ENCODE measurements around the gene MIPOL1. TPM values are rescaled to one million over a fixed set of nuclear protein-coding genes. Genes with fewer than 3 reads are reported as not detected.
A peak's percentile ranks its signal among the peaks of the same experiment; 100 is the strongest.

MIPOL1 gene
- total RNA-seq, 1 experiment from 2014 or later = 13.1 TPM

DNA sequence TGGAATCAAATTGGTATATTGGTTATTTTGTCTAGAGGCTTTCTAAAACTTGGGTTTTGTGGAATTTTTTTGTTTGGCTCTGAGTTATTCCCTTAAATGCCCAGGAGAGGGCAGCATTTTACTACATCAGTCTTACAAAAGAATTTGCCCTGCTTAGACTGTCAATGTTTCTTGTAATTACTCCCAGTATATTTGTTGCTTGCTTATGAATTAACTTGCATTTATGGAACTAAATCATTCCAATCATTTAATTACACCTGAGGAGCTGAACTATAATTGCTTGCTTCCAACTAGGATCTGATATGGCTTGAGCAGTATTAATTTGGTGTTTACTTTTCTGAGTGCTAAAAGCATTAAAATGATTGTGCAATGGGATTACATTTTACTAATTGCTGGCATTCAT lies 48.7 kb downstream of the MIPOL1 start:
- Histone ChIP-seq H3K9me2 (ENCODE audit: insufficient read depth) (no peaks in the 10 kb centered on the region), H3K9me3 (ENCODE audit: insufficient read depth, low read depth) (no peaks in the 10 kb centered on the region), H4K20me1 (ENCODE audit: insufficient read depth) (no peaks in the 10 kb centered on the region), H3K27me3 (ENCODE audit: insufficient read depth, low read depth) (no peaks in the 10 kb centered on the region), H2AFZ (no peak overlapping the region), H3K4me1 (replicated peaks; ENCODE audit: insufficient read depth) (peaks cover 5% of the 10 kb centered on the region), H3K4me3 (no peak overlapping the region), H3F3A (ENCODE audit: insufficient read depth, low read depth) (no peaks in the 10 kb centered on the region), H3K27ac (no peak overlapping the region), H3K79me2 (ENCODE audit: low read depth) (peaks cover 4% of the 10 kb centered on the region; the same call in 1 of the 2 replicates), H3K4me2 (peak overlapping the region; percentile 32; the same call in 1 of the 2 replicates), H3K36me3 (ENCODE audit: low read depth) (no peaks in the 10 kb centered on the region)
- intact Hi-C loops (cut with micrococcal nuclease; ENCODE audit: unreplicated experiment) = loop anchor here (1.0 to 10.0 kb wide), 4 partner anchors 348 to 1628 kb away; no protein-coding TSS in a partner anchor
- TF ChIP-seq, protein P1, sequence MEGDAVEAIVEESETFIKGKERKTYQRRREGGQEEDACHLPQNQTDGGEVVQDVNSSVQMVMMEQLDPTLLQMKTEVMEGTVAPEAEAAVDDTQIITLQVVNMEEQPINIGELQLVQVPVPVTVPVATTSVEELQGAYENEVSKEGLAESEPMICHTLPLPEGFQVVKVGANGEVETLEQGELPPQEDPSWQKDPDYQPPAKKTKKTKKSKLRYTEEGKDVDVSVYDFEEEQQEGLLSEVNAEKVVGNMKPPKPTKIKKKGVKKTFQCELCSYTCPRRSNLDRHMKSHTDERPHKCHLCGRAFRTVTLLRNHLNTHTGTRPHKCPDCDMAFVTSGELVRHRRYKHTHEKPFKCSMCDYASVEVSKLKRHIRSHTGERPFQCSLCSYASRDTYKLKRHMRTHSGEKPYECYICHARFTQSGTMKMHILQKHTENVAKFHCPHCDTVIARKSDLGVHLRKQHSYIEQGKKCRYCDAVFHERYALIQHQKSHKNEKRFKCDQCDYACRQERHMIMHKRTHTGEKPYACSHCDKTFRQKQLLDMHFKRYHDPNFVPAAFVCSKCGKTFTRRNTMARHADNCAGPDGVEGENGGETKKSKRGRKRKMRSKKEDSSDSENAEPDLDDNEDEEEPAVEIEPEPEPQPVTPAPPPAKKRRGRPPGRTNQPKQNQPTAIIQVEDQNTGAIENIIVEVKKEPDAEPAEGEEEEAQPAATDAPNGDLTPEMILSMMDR (conservative IDR thresholded peaks at IDR 0.05) = peak; percentile 85
- TF ChIP-seq EZH2 (IDR thresholded peaks at IDR 0.05; ENCODE audit: low read depth) = no peak
- CTCF ChIA-PET = no interaction called here
- BruUV-seq (replicated peaks) = no TSS peak
- POLR2A ChIA-PET (ENCODE audit: unreplicated experiment) = no interaction called here
- peak in 1 of 2 experiments; percentile 59 for DNase-seq

DNA sequence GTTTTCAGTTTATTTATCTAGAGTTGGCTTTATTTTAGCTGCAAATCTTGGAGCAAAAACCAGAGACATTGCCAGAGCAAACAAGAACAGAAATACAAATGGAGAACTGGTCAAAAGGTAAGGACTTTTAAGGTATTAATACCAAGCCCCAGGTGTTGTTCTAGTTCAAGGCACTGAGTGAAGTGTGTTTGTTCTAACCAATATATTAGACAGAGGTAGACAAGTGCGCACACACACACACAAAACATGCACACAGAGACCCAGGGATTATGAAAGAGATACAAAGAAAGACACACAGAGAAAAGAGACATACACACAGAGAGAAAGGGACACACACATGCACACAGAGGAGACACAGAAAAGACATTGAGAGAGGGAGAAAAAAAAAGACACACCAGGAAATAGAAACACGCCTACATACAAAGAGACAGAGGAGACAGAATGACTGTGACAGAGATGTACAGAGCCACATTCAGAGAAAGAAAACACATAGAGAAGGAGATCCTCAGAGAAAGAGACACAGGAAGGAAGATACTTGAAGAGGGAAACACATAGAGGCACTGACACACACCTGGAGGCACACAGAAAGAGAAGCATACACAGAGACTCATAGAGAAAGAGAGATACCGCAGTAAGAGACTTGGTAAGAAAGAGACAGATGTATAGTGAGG lies 50.2 kb downstream of the MIPOL1 start:
- Histone ChIP-seq H2AFZ (no peak overlapping the region), H4K20me1 (ENCODE audit: insufficient read depth) (no peaks in the 10 kb centered on the region), H3K9me3 (ENCODE audit: insufficient read depth, low read depth) (no peaks in the 10 kb centered on the region), H3K36me3 (ENCODE audit: low read depth) (no peaks in the 10 kb centered on the region), H3F3A (ENCODE audit: insufficient read depth, low read depth) (no peaks in the 10 kb centered on the region), H3K4me2 (no peak overlapping the region), H3K4me3 (no peak overlapping the region), H3K79me2 (ENCODE audit: low read depth) (peaks cover 4% of the 10 kb centered on the region; the same call in 1 of the 2 replicates), H3K9me2 (ENCODE audit: insufficient read depth) (no peaks in the 10 kb centered on the region), H3K27me3 (ENCODE audit: insufficient read depth, low read depth) (no peaks in the 10 kb centered on the region), H3K4me1 (replicated peaks; ENCODE audit: insufficient read depth) (peaks cover 5% of the 10 kb centered on the region), H3K27ac (no peak overlapping the region)
- intact Hi-C loops (cut with micrococcal nuclease; ENCODE audit: unreplicated experiment) = loop anchor here (10.0 kb wide), 2 partner anchors 467 to 1627 kb away; no protein-coding TSS in a partner anchor
- POLR2A ChIA-PET (ENCODE audit: unreplicated experiment) = no interaction called here
- CTCF ChIA-PET = no interaction called here
- no peak for DNase-seq
- no peak for TF ChIP-seq EZH2 (IDR thresholded peaks at IDR 0.05; ENCODE audit: low read depth)
- TF ChIP-seq, protein P1 (conservative IDR thresholded peaks at IDR 0.05) = no peak
- BruUV-seq (replicated peaks) = no TSS peak

DNA sequence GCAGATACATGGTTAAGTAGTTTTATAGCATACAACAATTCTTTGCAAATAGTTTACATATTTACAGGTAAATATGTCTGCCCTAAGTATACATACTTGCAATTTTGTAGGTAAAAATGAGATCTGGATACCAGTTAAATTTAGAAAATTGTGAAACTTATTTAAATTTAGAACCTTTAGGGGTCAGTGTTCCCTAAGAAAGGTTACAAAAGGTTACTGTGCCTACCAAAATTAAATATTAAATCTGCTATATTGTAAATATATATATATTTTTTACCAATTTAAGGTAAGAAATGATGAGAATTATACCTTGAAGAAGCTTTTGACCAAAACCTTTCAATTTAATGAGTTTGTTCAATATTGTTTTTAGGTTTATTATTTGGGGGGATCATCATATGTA lies 54.0 kb downstream of the MIPOL1 start:
- H3F3A ChIP-seq (ENCODE audit: insufficient read depth, low read depth) = no peaks in the 10 kb centered on the region
- no peaks in the 10 kb centered on the region for H3K9me2 ChIP-seq (ENCODE audit: insufficient read depth)
- H4K20me1 ChIP-seq (ENCODE audit: insufficient read depth) = no peaks in the 10 kb centered on the region
- no peaks in the 10 kb centered on the region for H3K79me2 ChIP-seq (ENCODE audit: low read depth)
- peaks cover under 1% of the 10 kb centered on the region for H3K4me1 ChIP-seq (replicated peaks; ENCODE audit: insufficient read depth)
- H3K4me2 ChIP-seq = no peak overlapping the region
- DNase-seq = no peak
- H3K27ac ChIP-seq = no peak overlapping the region
- intact Hi-C loops (cut with micrococcal nuclease; ENCODE audit: unreplicated experiment) = no loop called here
- no peaks in the 10 kb centered on the region for H3K27me3 ChIP-seq (ENCODE audit: insufficient read depth, low read depth)
- ChIA-PET POLR2A (ENCODE audit: unreplicated experiment) (no interaction called here), CTCF (no interaction called here)
- H3K4me3 ChIP-seq = no peak overlapping the region
- no peaks in the 10 kb centered on the region for H3K36me3 ChIP-seq (ENCODE audit: low read depth)
- no peak overlapping the region for H2AFZ ChIP-seq
- TF ChIP-seq, protein P1 (conservative IDR thresholded peaks at IDR 0.05) = peak; percentile 28; the same call in 1 of the 2 replicates
- no peak for TF ChIP-seq EZH2 (IDR thresholded peaks at IDR 0.05; ENCODE audit: low read depth)
- H3K9me3 ChIP-seq (ENCODE audit: insufficient read depth, low read depth) = no peaks in the 10 kb centered on the region
- BruUV-seq (replicated peaks) = no TSS peak
